GM12878 (cell line): ENCODE data around the gene CAST. TPM values are rescaled to one million over a fixed set of nuclear protein-coding genes. Genes with fewer than 3 reads are reported as not detected.

ENCODE experiments used
- EP300 ChIP-seq, 2 experiments: fragments of 150-350 bp in 1 of 2; IDR thresholded peaks; 2 replicates each; pipeline ENCODE4 v1.6.1; 2011 to 2012; ENCODE audit warnings: low read depth in 2 of 2, low read length in 2 of 2, borderline replicate concordance in 1 of 2, improper control_type of control experiment in 1 of 2, inconsistent platforms in 1 of 2; ENCODE audit not compliant: control insufficient read depth in 1 of 2
- GABPA ChIP-seq: IDR thresholded peaks from 2 replicates; pipeline ENCODE4 v1.6.1; 2014; ENCODE audit warnings: antibody characterized with exemption, low read depth, mild to moderate bottlenecking, inconsistent platforms
- MAX ChIP-seq: IDR thresholded peaks from 2 replicates; pipeline ENCODE4 v1.6.1; 2012; ENCODE audit warnings: low read depth, low read length, improper control_type of control experiment
- NFXL1 ChIP-seq: fragments of 450-650 bp; IDR thresholded peaks from 2 replicates; pipeline ENCODE4 v1.6.1; 2017; ENCODE audit warnings: antibody characterized with exemption, mild to moderate bottlenecking, borderline replicate concordance
- NFYA ChIP-seq: IDR thresholded peaks from 2 replicates; pipeline ENCODE4 v1.6.1; 2011; ENCODE audit warnings: low read depth, mild to moderate bottlenecking, low read length, improper control_type of control experiment, borderline replicate concordance
- NR2F1 ChIP-seq: fragments of 450-650 bp; conservative IDR thresholded peaks from 2 replicates; pipeline ENCODE4 v1.6.1; 2017; ENCODE audit warnings: mild to moderate bottlenecking
- SIN3A ChIP-seq: IDR thresholded peaks from 2 replicates; pipeline ENCODE4 v1.6.1; 2012; ENCODE audit warnings: low read depth, low read length, improper control_type of control experiment
- WRNIP1 ChIP-seq: IDR thresholded peaks from 2 replicates; pipeline ENCODE4 v1.6.1; 2011; ENCODE audit warnings: low read depth, low read length, improper control_type of control experiment, borderline replicate concordance
- ZBTB11 ChIP-seq: fragments of 450-650 bp; formaldehyde crosslinking; IDR thresholded peaks from 2 replicates; pipeline ENCODE4 v1.5.0; 2022; ENCODE audit warnings: mild to moderate bottlenecking, missing genetic modification characterization
- ZBTB40 ChIP-seq: fragments of 450-650 bp; IDR thresholded peaks from 2 replicates; pipeline ENCODE4 v1.6.1; 2016; ENCODE audit warnings: mild to moderate bottlenecking, moderate library complexity, borderline replicate concordance
- ZNF217 ChIP-seq: fragments of 450-650 bp; IDR thresholded peaks from 2 replicates; pipeline ENCODE4 v1.6.1; 2017; ENCODE audit warnings: antibody characterized with exemption, mild to moderate bottlenecking
- polyA plus RNA-seq, 11 experiments: library from polyadenylated mRNA; depleted of rRNA in 4 of 11; unstranded in 6 of 11; stranded (reverse) in 5 of 11; fragments of >200 nt; fragmentation: Nextera tagmentation in 4 of 11; fragmentation: Illumina TruSeq in 1 of 11; extraction: Ambion mirVana in 4 of 11; extraction: Trizol in 1 of 11; gene quantifications; 1 replicate in 1 of 11; 2 replicates in 10 of 11; pipeline versions ENCODE4 v1.2.1 to v1.2.3, GENCODE V29; 2011 to 2016; ENCODE audit warnings: inconsistent platforms in 2 of 11, missing spikeins in 2 of 11, low read depth in 1 of 11
- total RNA-seq, 4 experiments: library from RNA; depleted of rRNA in 3 of 4; stranded (reverse); fragments of >200 nt in 3 of 4; fragmentation: Illumina TruSeq in 1 of 4; extraction: Trizol in 1 of 4; gene quantifications; 2 replicates each; pipeline versions ENCODE4 v1.2.1 to v1.2.3, GENCODE V29; 2013 to 2021

The CAST gene
- total and polyA plus RNA-seq, 10 of the 15 experiments (the other 5 are each of a cell fraction or from before 2014, with no cell fraction given), result 31.7 to 140 (median 68.5) TPM

DNA sequence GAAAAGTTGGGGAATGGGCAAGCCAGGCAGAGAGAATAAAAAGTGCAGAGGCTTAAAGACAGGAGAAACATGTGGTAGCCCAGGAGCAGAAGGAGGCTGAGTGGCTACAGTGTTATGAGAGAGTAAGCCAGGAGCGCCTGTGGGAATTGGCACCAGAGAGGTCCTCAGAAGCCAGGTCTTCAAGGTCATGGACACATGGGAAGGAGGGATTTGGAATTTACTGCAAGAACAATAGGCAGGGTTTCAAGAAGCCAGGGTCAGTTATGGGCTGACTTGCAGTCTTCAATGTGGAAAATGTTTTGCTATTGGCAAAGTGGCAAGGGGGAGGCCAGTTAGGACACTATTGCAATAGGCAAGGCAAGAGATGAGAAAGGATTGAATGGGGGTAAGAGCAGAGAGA, 116.2 kb downstream of the CAST start (continued):
- no peak for TF ChIP-seq ZBTB40
- no peak for TF ChIP-seq NR2F1
- TF ChIP-seq MAX, result no peak
- no peak for TF ChIP-seq GABPA
- TF ChIP-seq ZNF217, result no peak
- TF ChIP-seq EP300 (IDR thresholded peaks at IDR 0.05; ENCODE audit: borderline replicate concordance in 1 of 2, control insufficient read depth in 1 of 2, low read depth in 2 of 2, low read length in 2 of 2), result no peak
- TF ChIP-seq SIN3A, result no peak
- no peak for TF ChIP-seq NFYA
- no peak for TF ChIP-seq ZBTB11 (CRISPR knock-in tag)
- TF ChIP-seq NFXL1, result no peak
- TF ChIP-seq WRNIP1, result no peak
- TF ChIP-seq, all 136 proteins: peak for 0
